Activated T-cell treated with anti-CD3 and anti-CD28 coated beads, Interleukin-2, amount 50 U/mL, for 24 hours (primary cell): ENCODE data around the gene EFS.
"Not testable (repeated sequence)": the region's sequence is repeated elsewhere in the genome, so short reads cannot be mapped to it uniquely, and the experiment has no call there.

Experiments used
- DNase-seq: peaks from one replicate; pipeline ENCODE4 v3.0.0-alpha.2; 2020
- H3K27ac Mint-ChIP-seq: 2 replicates; pipeline ENCODE4 v1.8.0; 2020; ENCODE audit warnings: mild to moderate bottlenecking, mixed read lengths
- H3K27me3 Mint-ChIP-seq: 2 replicates; pipeline ENCODE4 v1.8.0; 2020; ENCODE audit warnings: mixed read lengths
- H3K36me3 Mint-ChIP-seq: 2 replicates; pipeline ENCODE4 v1.8.0; 2020; ENCODE audit warnings: low read depth, mixed read lengths
- H3K4me1 Mint-ChIP-seq: 2 replicates; pipeline ENCODE4 v1.8.0; 2020; ENCODE audit warnings: low read depth, mixed read lengths
- H3K4me3 Mint-ChIP-seq: 2 replicates; pipeline ENCODE4 v1.8.0; 2020; ENCODE audit warnings: mild to moderate bottlenecking, moderate library complexity, mixed read lengths
- H3K9me3 Mint-ChIP-seq: 2 replicates; pipeline ENCODE4 v1.8.0; 2020; ENCODE audit warnings: mixed read lengths

The EFS gene

DNA sequence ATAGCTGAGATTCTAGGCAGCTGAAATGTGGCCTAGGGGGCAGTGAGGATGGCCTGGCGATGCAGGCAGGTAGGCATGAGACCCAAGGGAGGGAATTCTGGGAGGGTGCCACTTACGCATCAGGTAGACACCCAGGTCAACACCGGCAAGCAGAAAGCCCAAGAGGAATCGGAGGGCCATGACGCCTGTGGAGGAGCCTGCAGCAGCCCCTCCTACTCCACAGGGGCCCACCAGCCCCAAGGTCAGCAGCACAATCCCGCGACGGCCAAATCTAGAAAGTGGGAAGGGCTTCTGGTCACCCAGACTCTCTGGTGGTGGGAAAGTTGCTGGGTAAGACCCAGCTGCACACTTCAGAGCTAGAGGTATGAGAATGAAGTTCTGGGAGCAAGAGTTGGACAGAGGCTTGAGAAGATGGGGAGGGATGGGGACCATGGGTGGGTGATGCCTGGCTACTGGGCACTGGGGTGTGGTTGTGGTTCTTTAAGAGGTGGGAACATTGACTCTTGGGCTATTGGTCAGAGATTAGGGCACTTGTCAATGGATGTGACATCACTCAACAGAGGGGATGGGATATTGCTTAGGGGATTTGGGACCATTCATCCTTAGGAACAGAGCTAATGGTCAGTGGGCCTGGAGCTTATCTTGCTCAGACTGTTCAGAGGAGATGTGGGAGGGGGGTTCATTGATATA is 15.7 kb downstream of the EFS start:
- no peak overlapping the region for H3K27ac Mint-ChIP-seq

DNA sequence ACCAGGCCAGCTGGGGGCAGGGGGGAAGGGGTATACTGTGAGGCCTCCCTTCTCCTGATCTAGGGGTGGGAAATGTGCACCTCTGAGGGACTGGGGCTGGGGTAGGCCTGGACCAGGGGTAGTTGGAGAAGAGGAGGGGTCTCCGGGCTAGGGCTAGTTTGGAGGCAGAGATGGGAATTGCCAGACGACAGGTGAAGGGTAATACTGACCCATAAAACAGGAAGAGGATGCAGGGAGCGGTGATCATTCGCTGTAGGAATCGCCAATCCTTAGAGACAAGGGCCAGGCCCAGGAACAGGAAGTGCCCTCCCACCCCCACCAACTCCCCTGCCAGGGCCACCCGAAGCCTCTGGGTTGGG is 16.7 kb downstream of the EFS start:
- Mint-ChIP-seq H3K27ac (no peak overlapping the region), H3K4me1 (peaks cover 9% of the 10 kb centered on the region), H3K9me3 (no peaks in the 10 kb centered on the region), H3K4me3 (no peak overlapping the region), H3K27me3 (peaks cover 18% of the 10 kb centered on the region), H3K36me3 (no peaks in the 10 kb centered on the region)
- no peak for DNase-seq

More for the DNA sequence above, 15.7 kb downstream of the EFS start:
- Mint-ChIP-seq H3K4me3 (no peak overlapping the region), H3K4me1 (peaks cover 9% of the 10 kb centered on the region), H3K27me3 (peaks cover 28% of the 10 kb centered on the region), H3K36me3 (no peaks in the 10 kb centered on the region), H3K9me3 (no peaks in the 10 kb centered on the region)
- DNase-seq, result no peak

DNA sequence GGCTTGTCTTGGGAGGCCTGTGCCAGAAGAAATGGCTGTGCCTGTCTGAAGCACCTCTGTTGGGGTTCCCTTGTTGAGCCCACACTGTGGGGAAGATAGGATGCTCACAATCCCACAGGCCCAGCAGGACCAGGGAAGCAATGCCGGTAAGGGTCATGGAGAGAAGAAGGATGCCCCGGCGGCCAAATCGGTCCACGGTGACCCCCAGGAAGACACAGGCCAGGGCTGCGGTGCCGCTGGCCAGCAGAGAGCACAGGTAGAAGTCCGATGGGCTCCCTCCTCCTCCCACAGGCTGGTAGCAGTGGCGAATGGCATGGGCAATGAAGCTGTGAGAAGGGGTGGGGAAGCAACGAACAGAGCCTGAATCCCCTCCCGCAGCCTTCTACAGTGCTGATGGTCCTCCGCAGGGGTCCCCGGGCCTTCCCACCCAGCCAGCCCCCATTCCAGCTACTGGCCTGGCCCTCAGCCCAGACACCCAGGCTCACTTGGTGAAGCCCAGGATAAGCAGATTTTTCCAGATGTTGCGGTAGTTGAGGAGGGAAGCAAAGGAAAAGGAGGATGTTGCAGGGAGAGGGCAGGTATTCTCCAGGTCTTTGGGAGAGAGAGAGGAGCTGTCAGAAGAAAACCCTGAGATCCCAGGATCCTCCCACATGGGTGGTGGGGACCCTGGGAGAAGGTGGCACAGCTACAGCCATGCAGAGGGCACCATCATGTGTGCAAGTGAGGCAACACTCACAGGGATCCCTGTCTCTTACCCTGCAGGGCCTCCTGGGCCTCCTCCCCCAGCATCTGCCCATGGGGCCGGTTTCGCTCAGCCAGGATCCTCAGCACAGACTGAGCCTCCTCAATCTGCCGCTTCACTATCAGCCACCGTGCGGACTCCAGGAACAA is 17.3 kb downstream of the EFS start:
- Mint-ChIP-seq H3K4me3 (no peak overlapping the region), H3K9me3 (no peaks in the 10 kb centered on the region), H3K27me3 (peaks cover 12% of the 10 kb centered on the region), H3K27ac (no peak overlapping the region), H3K36me3 (no peaks in the 10 kb centered on the region), H3K4me1 (peaks cover 4% of the 10 kb centered on the region)
- no peak for DNase-seq

DNA sequence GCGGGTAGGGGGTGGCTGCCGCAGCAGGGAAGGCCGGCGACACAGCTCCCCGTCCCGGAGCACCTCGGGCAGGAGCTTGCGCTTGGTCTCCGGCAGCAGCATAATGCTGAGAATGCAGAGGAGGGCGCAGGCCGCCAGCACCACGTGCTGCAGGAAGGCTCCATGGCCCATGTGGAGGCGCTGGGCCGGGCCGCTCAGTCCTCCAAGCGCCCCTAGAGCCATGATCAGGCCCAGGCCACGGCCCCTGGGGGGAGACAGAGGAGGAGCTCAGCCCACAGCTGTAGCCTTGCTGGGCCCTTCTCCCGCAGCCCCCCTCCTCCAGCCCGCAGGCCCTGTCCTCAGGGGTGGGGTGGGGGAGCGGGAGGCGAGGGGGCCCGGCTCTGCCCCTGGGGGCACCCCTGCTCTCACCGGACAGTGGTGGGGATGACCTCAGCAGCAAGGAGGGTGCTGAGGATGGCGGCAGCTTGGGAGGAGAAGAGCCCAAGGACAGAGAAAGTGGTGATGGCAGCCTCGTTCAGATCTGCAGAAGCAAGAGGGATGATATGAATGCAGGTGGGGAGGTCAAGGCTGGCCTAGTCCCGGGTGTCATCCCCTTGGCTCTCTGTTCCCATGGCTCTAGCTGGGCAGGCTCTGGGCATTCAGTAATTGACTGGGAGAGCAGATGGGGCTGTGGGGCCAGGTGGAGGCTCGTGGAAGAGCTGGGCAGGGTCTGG is 18.1 kb downstream of the EFS start:
- Mint-ChIP-seq H3K36me3 (no peaks in the 10 kb centered on the region), H3K27me3 (peaks cover 11% of the 10 kb centered on the region), H3K4me3 (no peak overlapping the region), H3K9me3 (no peaks in the 10 kb centered on the region), H3K4me1 (peaks cover 4% of the 10 kb centered on the region), H3K27ac (no peak overlapping the region)
- no peak for DNase-seq

DNA sequence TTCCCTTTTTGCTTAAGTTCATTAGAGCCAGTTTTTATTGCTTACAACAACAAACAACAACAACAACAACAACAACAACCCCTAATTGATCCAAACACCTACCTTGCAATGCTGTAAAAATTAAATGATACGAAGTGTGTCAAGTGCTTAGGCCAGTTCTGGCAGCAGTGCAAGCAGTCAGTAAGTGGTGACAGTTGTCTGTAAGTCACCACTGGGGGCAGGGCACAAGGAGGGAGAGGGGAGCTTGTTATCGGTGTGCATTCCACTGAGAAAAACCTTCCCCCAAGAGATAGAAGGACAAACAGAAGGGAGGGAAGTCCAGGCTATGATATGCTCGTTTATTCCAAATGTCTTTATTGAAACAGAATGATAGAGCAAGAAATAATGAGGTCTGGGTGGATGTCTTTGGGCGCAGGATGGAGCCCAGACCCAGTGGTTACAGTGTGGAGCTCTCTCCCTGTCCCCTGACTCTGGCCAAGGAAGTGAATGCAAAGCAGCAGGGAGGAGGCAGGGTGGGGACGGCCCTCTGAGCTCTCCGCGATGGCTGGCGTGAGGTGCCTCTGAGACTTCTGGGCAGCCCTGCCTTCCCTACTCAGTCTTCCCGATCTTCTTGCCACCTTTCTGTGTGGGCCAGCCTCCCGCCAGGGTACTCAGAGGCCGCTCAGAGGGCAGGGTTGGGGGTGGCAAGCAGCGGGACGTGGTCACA is 18.8 kb downstream of the EFS start:
- Mint-ChIP-seq H3K36me3 (no peaks in the 10 kb centered on the region), H3K4me1 (peaks cover 1% of the 10 kb centered on the region), H3K9me3 (no peaks in the 10 kb centered on the region), H3K27me3 (peaks cover 7% of the 10 kb centered on the region), H3K27ac (no peak overlapping the region), H3K4me3 (no peak overlapping the region)
- DNase-seq, result no peak

DNA sequence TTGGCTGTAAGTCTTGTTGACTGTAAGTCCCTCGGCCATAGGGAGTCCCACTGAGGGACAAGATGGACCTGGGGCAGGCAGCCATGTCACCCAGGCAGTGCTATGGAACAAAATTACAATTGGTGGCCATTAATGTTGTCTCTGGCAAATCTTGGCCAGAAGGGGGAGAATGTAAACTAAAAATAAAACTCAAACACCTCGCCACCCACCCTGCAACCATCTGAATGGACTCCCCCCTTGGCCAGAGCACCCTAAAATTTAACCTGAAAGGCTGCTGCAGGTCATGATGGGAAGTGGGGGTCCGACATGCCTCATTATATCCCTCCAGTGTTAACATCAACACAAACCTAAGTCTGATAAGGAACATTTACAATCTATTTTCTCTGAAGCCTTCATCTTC is 20.5 kb downstream of the EFS start:
- Mint-ChIP-seq H3K4me1 (no peaks in the 10 kb centered on the region), H3K4me3 (no peak overlapping the region), H3K27me3 (no peaks in the 10 kb centered on the region), H3K36me3 (no peaks in the 10 kb centered on the region), H3K9me3 (no peaks in the 10 kb centered on the region), H3K27ac (no peak overlapping the region)
- no peak for DNase-seq

DNA sequence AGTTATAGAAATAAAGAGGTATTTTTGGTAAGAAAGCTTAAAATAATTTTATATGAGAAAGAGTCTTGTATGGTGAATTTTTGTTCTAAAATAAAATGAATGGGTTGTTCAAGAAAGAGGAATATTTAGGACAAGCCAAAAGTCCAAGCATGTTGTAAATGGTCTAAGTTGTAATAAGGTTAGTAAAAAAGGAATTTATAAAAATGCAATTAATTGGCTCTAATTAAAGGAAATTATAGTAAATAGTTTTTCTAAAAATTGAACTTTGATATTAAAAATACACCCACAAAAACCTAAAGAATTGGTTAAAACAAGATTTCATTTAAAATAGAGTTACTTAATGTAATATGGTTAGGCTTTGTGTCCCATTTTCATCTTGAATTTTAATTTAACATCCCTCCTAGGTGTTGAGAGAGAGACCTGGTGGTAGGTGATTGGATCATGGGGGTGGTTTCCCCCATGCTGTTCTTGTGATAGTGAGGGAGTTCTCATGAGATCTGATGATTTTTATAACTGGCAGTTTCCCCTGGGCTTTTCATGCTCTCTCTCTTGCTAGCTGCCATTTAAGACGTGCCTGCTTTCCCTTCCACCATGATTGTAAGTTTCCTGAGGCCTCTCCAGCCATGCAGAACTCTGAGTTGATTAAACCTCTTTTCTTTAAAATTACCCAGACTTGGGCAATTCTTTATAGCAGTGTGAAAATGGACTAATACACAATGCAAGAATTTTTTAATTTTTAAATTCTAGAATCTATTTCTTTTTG is 25.3 kb downstream of the EFS start:
- Mint-ChIP-seq H3K9me3 (no peaks in the 10 kb centered on the region), H3K27me3 (peaks cover 30% of the 10 kb centered on the region), H3K4me1 (no peaks in the 10 kb centered on the region)

DNA sequence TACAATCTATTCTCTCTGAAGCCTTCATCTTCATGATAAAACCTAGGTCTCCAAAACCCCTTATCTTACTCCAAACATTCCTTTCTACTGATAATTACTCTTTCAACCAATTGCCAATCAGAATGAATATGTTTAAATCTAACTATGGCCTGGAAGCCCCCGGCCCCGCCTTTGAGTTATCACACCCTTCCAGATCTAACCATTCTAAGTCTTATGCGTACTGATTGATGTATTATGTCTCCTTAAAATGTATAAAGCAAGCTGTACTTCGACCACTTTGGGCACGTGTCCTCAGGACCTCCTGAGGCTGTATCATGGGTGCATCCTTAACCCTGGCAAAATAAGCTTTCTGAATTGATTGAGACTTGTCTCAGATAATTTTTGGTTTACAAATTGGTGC is 29.3 kb downstream of the EFS start:
- Mint-ChIP-seq H3K36me3 (no peaks in the 10 kb centered on the region), H3K27ac (no peak overlapping the region), H3K4me1 (no peaks in the 10 kb centered on the region), H3K4me3 (no peak overlapping the region), H3K9me3 (no peaks in the 10 kb centered on the region), H3K27me3 (peaks cover 32% of the 10 kb centered on the region)
- DNase-seq, result no peak

More for the DNA sequence above, 25.3 kb downstream of the EFS start:
- Mint-ChIP-seq H3K36me3 (no peaks in the 10 kb centered on the region), H3K4me3 (no peak overlapping the region), H3K27ac (no peak overlapping the region)
- DNase-seq, result no peak

DNA sequence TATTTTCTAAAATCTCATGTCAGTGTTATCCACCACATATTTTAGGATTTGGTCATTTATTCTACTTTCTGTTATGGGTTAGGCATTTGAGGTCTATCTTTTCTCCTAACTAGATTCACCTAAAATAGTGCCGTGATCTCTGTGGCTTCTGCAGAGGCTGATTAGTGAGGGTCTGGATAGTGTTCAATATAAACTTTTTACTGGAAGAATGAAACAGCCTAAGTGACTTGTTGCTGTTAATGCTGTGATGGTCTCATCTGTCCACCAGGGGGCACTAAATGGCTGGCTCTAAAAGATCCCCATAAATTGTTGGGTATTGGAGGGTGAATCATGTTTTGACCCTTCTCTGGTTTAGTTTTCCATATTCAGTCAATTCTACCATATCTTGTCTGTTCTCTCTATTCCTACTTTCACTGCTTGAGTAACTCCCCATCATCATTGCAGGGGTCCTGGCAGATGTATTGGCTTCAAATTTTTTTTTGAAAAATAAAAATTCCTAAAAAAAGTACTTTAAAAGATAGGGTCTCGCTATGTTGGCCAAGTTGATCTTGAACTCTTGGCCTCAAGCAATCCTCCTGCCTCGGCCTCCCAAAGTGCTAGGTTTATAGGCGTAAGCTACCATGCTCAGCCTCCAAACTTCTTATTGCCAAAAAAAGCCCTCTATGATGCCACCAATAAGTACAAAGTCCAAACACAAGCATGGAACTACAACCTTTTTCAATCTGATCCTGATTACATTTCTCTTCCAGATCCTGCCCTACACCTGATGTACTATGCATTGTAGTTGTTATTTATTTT is 36.8 kb downstream of the EFS start:
- Mint-ChIP-seq H3K36me3 (peaks cover 38% of the 10 kb centered on the region), H3K4me3 (no peak overlapping the region), H3K9me3 (no peaks in the 10 kb centered on the region), H3K4me1 (peaks cover 15% of the 10 kb centered on the region), H3K27ac (peak overlapping the region; percentile 4), H3K27me3 (no peaks in the 10 kb centered on the region)
- DNase-seq, result peak; percentile 51

DNA sequence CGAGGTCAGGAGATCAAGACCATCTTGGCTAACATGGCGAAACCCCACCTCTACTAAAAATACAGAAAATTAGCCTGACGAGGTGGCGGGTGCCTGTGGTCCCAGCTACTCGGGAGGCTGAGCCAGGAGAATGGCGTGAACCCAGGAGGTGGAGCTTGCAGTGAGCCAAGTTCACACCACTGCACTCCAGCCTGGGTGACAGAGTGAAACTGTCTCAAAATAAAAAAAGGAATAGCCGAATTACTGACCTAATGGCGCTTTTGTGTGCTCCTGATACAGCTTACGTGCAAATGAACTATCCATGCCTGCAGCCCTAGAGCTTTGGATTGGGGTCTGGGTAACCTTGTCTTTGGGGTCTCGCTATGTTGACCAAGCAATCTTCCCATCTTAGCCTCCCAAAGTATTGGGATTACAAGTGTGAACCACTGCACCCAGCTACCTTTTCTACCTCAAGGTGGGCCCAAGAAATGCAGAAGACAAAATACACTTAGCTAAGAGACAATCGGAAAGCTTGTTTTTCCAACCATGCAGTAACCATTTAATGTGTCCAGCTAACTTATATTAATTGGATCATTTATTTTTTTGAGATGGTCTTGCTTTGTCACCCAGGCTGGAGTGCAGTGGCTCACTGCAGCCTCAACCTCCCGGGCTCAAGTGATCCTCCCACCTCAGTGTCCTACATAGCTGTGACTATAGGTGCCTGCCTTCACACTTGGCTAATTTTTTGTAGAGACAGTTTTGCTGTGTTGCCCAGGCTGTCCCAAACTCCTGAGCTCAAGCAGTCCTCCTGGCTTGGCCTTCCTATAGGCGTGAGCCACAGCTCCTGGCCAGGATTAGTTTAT is 38.3 kb downstream of the EFS start:
- no peak overlapping the region for H3K4me3 Mint-ChIP-seq
- peaks cover 24% of the 10 kb centered on the region for H3K4me1 Mint-ChIP-seq
- peak overlapping the region; percentile 68 for H3K27ac Mint-ChIP-seq
- H3K27me3 Mint-ChIP-seq, result no peaks in the 10 kb centered on the region
- H3K36me3 Mint-ChIP-seq, result peaks cover 53% of the 10 kb centered on the region
- DNase-seq, result no peak
- H3K9me3 Mint-ChIP-seq, result no peaks in the 10 kb centered on the region

DNA sequence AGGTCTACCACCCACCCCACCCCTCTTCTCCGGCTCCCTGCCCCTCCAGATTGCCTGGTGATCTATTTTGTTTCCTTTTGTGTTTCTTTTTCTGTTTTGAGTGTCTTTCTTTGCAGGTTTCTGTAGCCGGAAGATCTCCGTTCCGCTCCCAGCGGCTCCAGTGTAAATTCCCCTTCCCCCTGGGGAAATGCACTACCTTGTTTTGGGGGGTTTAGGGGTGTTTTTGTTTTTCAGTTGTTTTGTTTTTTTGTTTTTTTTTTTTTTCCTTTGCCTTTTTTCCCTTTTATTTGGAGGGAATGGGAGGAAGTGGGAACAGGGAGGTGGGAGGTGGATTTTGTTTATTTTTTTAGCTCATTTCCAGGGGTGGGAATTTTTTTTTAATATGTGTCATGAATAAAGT is 39.2 kb downstream of the EFS start:
- not testable (repeated sequence) for H3K4me3 Mint-ChIP-seq, DNase-seq, H3K27ac Mint-ChIP-seq, H3K9me3 Mint-ChIP-seq, H3K27me3 Mint-ChIP-seq
- H3K4me1 Mint-ChIP-seq, result peaks cover 24% of the 10 kb centered on the region
- peaks cover 53% of the 10 kb centered on the region for H3K36me3 Mint-ChIP-seq

DNA sequence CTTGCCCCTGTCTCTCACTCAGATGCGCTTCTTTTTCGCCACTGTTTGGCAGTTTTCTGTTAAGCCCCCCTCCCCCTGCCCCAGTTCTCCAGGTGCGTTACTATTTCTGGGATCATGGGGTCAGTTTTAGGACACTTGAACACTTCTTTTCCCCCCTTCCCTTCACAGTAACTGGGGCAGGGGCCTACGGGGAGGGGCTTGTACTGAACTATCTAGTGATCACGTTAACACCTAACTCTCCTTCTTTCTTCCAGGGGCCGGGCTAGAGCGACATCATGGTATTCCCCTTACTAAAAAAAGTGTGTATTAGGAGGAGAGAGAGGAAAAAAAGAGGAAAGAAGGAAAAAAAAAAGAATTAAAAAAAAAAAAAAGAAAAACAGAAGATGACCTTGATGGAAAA is 40.0 kb downstream of the EFS start:
- Mint-ChIP-seq H3K36me3 (peaks cover 59% of the 10 kb centered on the region), H3K9me3 (no peaks in the 10 kb centered on the region), H3K27ac (peak overlapping the region; percentile 11)

More for the DNA sequence above, 40.0 kb downstream of the EFS start:
- peaks cover 32% of the 10 kb centered on the region for H3K4me1 Mint-ChIP-seq
- no peak overlapping the region for H3K4me3 Mint-ChIP-seq
- H3K27me3 Mint-ChIP-seq, result no peaks in the 10 kb centered on the region
- no peak for DNase-seq
